GM04503 (cell line): Measurements from ENCODE around the gene NPAS4.
"Not testable (repeated sequence)": the region's sequence is repeated elsewhere in the genome, so short reads cannot be mapped to it uniquely, and the experiment has no call there.

Experiments
- DNase-seq: peaks from one replicate; pipeline ENCODE4 v3.0.0-alpha.2; 2012; ENCODE audit warnings: low read depth

Gene NPAS4

GRCh38 chr11:66418168-66418985 is 2.5 kb upstream of the NPAS4 start:
- peak; percentile 78 for DNase-seq

GRCh38 chr11:66418986-66419308 is 1.9 kb upstream of the NPAS4 start:
- DNase-seq = no peak

GRCh38 chr11:66419825-66420224 is 1.0 kb upstream of the NPAS4 start:
- no peak for DNase-seq

GRCh38 chr11:66421492-66422205 is 814 bp downstream of the NPAS4 start:
- DNase-seq = peak; percentile 26

GRCh38 chr11:66426314-66426713 is 5.5 kb downstream of the NPAS4 start:
- no peak for DNase-seq

- DNase-seq = no peak
Measured at GRCh38 chr11:66428933-66429332, 8.1 kb downstream of the NPAS4 start.

GRCh38 chr11:66429983-66430602 is 9.3 kb downstream of the NPAS4 start:
- no peak for DNase-seq

- DNase-seq = not testable (repeated sequence)
Measured at GRCh38 chr11:66431287-66431686, 10.5 kb downstream of the NPAS4 start.

- DNase-seq = not testable (repeated sequence)
Measured at GRCh38 chr11:66431871-66432329, 11.1 kb downstream of the NPAS4 start.

GRCh38 chr11:66432597-66432996 is 11.8 kb downstream of the NPAS4 start:
- no peak for DNase-seq

GRCh38 chr11:66437979-66438503 is 17.2 kb downstream of the NPAS4 start:
- DNase-seq = no peak

- peak; percentile 65 for DNase-seq
Measured at GRCh38 chr11:66438504-66439466, 17.9 kb downstream of the NPAS4 start, which contains the start of gene MRPL11. TSS of gene MRPL11 (minus strand) at chr11:66438848. CDS start at chr11:66438754, 94 bp downstream.

- DNase-seq = not testable (repeated sequence)
Measured at GRCh38 chr11:66440101-66440939, 19.5 kb downstream of the NPAS4 start.

- DNase-seq = not testable (repeated sequence)
Measured at GRCh38 chr11:66440940-66441282, 20.1 kb downstream of the NPAS4 start.

- DNase-seq = peak; percentile 96
Measured at GRCh38 chr11:66443602-66444001, 22.8 kb downstream of the NPAS4 start.

GRCh38 chr11:66447012-66447411 is 26.2 kb downstream of the NPAS4 start:
- no peak for DNase-seq

GRCh38 chr11:66448523-66448922 is 27.7 kb downstream of the NPAS4 start:
- DNase-seq = no peak

- no peak for DNase-seq
Measured at GRCh38 chr11:66450560-66450959, 29.7 kb downstream of the NPAS4 start.

GRCh38 chr11:66451663-66452062 is 30.8 kb downstream of the NPAS4 start:
- no peak for DNase-seq

- no peak for DNase-seq
Measured at GRCh38 chr11:66454247-66454646, 33.4 kb downstream of the NPAS4 start.

GRCh38 chr11:66454828-66455227 is 34.0 kb downstream of the NPAS4 start:
- DNase-seq = no peak
